Tibial nerve (tissue), 4 donors: ENCODE measurements around the gene GOLGA6L1.
"Not testable (repeated sequence)": the region's sequence is repeated elsewhere in the genome, so short reads cannot be mapped to it uniquely, and the experiment has no call there.

Experiments
- EP300 ChIP-seq, 2 donors: sonication (generic); formaldehyde crosslinking; IDR thresholded peaks; one replicate each; pipeline ENCODE4 v1.6.1; 2017; ENCODE audit warnings: antibody characterized with exemption in 2 of 2, mild to moderate bottlenecking in 1 of 2
- POLR2A ChIP-seq, 2 donors: fragments of 450-650 bp; IDR thresholded peaks; one replicate each; pipeline ENCODE4 v1.6.1; 2017; ENCODE audit warnings: antibody characterized with exemption in 2 of 2, mild to moderate bottlenecking in 2 of 2, moderate library complexity in 2 of 2
- TF ChIP-seq, protein P1 (sequence below), 5 experiments: fragments of 200-600 bp in 3 of 5; fragments of 450-650 bp in 2 of 5; sonication (generic) in 3 of 5; IDR thresholded peaks; one replicate each; pipeline ENCODE4 v1.5.1; 2016 to 2019; ENCODE audit warnings: antibody characterized with exemption in 5 of 5, mild to moderate bottlenecking in 3 of 5, moderate library complexity in 2 of 5

- TF ChIP-seq, protein P1, sequence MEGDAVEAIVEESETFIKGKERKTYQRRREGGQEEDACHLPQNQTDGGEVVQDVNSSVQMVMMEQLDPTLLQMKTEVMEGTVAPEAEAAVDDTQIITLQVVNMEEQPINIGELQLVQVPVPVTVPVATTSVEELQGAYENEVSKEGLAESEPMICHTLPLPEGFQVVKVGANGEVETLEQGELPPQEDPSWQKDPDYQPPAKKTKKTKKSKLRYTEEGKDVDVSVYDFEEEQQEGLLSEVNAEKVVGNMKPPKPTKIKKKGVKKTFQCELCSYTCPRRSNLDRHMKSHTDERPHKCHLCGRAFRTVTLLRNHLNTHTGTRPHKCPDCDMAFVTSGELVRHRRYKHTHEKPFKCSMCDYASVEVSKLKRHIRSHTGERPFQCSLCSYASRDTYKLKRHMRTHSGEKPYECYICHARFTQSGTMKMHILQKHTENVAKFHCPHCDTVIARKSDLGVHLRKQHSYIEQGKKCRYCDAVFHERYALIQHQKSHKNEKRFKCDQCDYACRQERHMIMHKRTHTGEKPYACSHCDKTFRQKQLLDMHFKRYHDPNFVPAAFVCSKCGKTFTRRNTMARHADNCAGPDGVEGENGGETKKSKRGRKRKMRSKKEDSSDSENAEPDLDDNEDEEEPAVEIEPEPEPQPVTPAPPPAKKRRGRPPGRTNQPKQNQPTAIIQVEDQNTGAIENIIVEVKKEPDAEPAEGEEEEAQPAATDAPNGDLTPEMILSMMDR (IDR thresholded peaks at IDR 0.05): not testable (repeated sequence)
- not testable (repeated sequence) for TF ChIP-seq EP300, POLR2A (IDR thresholded peaks at IDR 0.05)
These were observed 43.3 kb upstream of the GOLGA6L1 start for GRCh38 chr15:23179768-23180546.
